H9 (cell line): Measurements from ENCODE around the gene FRMPD1. TPM values are rescaled to one million over a fixed set of nuclear protein-coding genes. Genes with fewer than 3 reads are reported as not detected.

ENCODE experiments used
- DNase-seq: peaks from one replicate; pipeline ENCODE4 v3.0.0-alpha.2; 2017
- H2AFZ ChIP-seq: one replicate; pipeline ENCODE4 v1.6.1; 2013; ENCODE audit warnings: mild to moderate bottlenecking, low read length, control low read depth, moderate library complexity
- H2AK5ac ChIP-seq: 2 replicates; pipeline ENCODE4 v1.6.1; 2013; ENCODE audit warnings: low read length, control low read depth, mixed read lengths; ENCODE audit not compliant: insufficient read length
- H2BK120ac ChIP-seq: one replicate; pipeline ENCODE4 v1.6.1; 2013; ENCODE audit warnings: low read depth, mild to moderate bottlenecking, low read length, control low read depth, inconsistent platforms; ENCODE audit not compliant: poor library complexity, severe bottlenecking
- H2BK12ac ChIP-seq: 2 replicates; pipeline ENCODE4 v1.6.1; 2013; ENCODE audit warnings: low read length, control low read depth, mixed read lengths, low read depth; ENCODE audit not compliant: insufficient read length
- H2BK15ac ChIP-seq: 2 replicates; pipeline ENCODE4 v1.6.1; 2013; ENCODE audit warnings: low read depth, low read length, control low read depth
- H2BK20ac ChIP-seq: one replicate; pipeline ENCODE4 v1.6.1; 2013; ENCODE audit warnings: low read depth, mild to moderate bottlenecking, low read length, control low read depth, inconsistent platforms; ENCODE audit not compliant: poor library complexity, severe bottlenecking
- H2BK5ac ChIP-seq: 2 replicates; pipeline ENCODE4 v1.6.1; 2013; ENCODE audit warnings: low read length, control low read depth, mixed read lengths; ENCODE audit not compliant: insufficient read length
- H3K14ac ChIP-seq: 2 replicates; pipeline ENCODE4 v1.6.1; 2013; ENCODE audit warnings: low read length, control low read depth; ENCODE audit not compliant: insufficient read depth
- H3K18ac ChIP-seq: 2 replicates; pipeline ENCODE4 v1.6.1; 2013; ENCODE audit warnings: low read depth, mild to moderate bottlenecking, mixed read lengths, low read length, control low read depth; ENCODE audit not compliant: insufficient read length
- H3K23ac ChIP-seq: 2 replicates; pipeline ENCODE4 v1.6.1; 2013; ENCODE audit warnings: low read length, control low read depth, mixed read lengths, low read depth; ENCODE audit not compliant: insufficient read length
- H3K23me2 ChIP-seq: 2 replicates; pipeline ENCODE4 v1.6.1; 2013; ENCODE audit warnings: low read depth, mild to moderate bottlenecking, mixed read lengths, low read length, control low read depth; ENCODE audit not compliant: insufficient read length, poor library complexity, severe bottlenecking
- H3K27ac ChIP-seq: 2 replicates; pipeline ENCODE4 v1.5.1; 2013; ENCODE audit warnings: low read length, control low read depth, mixed read lengths, low read depth; ENCODE audit not compliant: insufficient read length
- H3K27me3 ChIP-seq: 2 replicates; pipeline ENCODE4 v1.6.1; 2013; ENCODE audit warnings: low read length, control low read depth, inconsistent platforms; ENCODE audit not compliant: insufficient read depth
- H3K4ac ChIP-seq: 2 replicates; pipeline ENCODE4 v1.6.1; 2013; ENCODE audit warnings: low read depth, mild to moderate bottlenecking, control low read depth, inconsistent platforms, low read length, moderate library complexity
- H3K4me1 ChIP-seq: 2 replicates; pipeline ENCODE4 v1.6.1; 2013; ENCODE audit warnings: low read length, control low read depth, inconsistent platforms; ENCODE audit not compliant: insufficient read depth
- H3K4me2 ChIP-seq: 2 replicates; pipeline ENCODE4 v1.6.1; 2013; ENCODE audit warnings: low read length, control low read depth, mixed read lengths; ENCODE audit not compliant: insufficient read length, insufficient read depth
- H3K56ac ChIP-seq: 2 replicates; pipeline ENCODE4 v1.6.1; 2013; ENCODE audit warnings: low read depth, mild to moderate bottlenecking, mixed read lengths, low read length, control low read depth; ENCODE audit not compliant: insufficient read length
- H3K79me1 ChIP-seq: 2 replicates; pipeline ENCODE4 v1.6.1; 2013; ENCODE audit warnings: low read depth, mild to moderate bottlenecking, moderate library complexity, low read length, control low read depth, inconsistent platforms; ENCODE audit not compliant: insufficient read depth, poor library complexity, severe bottlenecking
- H3K79me2 ChIP-seq: 2 replicates; pipeline ENCODE4 v1.6.1; 2013; ENCODE audit warnings: low read length, control low read depth, inconsistent platforms; ENCODE audit not compliant: insufficient read depth
- H3K9ac ChIP-seq: 2 replicates; pipeline ENCODE4 v1.6.1; 2013; ENCODE audit warnings: low read length, control low read depth, mixed read lengths; ENCODE audit not compliant: insufficient read length; ENCODE audit errors: extremely low read depth
- H3K9me3 ChIP-seq: one replicate; pipeline ENCODE4 v1.6.1; 2013; ENCODE audit warnings: low read depth, low read length, inconsistent platforms; ENCODE audit not compliant: control insufficient read depth
- H3T11ph ChIP-seq: one replicate; pipeline ENCODE4 v1.6.1; 2013; ENCODE audit warnings: mild to moderate bottlenecking, low read length, control low read depth, inconsistent platforms
- H4K20me1 ChIP-seq: one replicate; pipeline ENCODE4 v1.6.1; 2013; ENCODE audit not compliant: control insufficient read depth, insufficient read length, insufficient read depth
- H4K5ac ChIP-seq: 2 replicates; pipeline ENCODE4 v1.6.1; 2013; ENCODE audit warnings: low read depth, mild to moderate bottlenecking, mixed read lengths, low read length, control low read depth; ENCODE audit not compliant: insufficient read length
- H4K8ac ChIP-seq: replicated peaks from 2 replicates; pipeline ENCODE4 v1.6.1; 2013; ENCODE audit warnings: low read length, control low read depth, mixed read lengths, low read depth; ENCODE audit not compliant: insufficient read length
- H4K91ac ChIP-seq: 2 replicates; pipeline ENCODE4 v1.6.1; 2013; ENCODE audit warnings: low read depth, mild to moderate bottlenecking, moderate library complexity, mixed read lengths, low read length, control low read depth; ENCODE audit not compliant: insufficient read length
- H3K27ac Mint-ChIP-seq, 3 experiments: 2 replicates in 2 of 3; 3 replicates in 1 of 3; pipeline ENCODE4 v1.8.0; 2020 to 2021; ENCODE audit warnings: mixed read lengths in 3 of 3, mild to moderate bottlenecking in 1 of 3, moderate library complexity in 1 of 3
- H3K27me3 Mint-ChIP-seq: 2 replicates; pipeline ENCODE4 v1.8.0; 2021; ENCODE audit warnings: low read depth, mild to moderate bottlenecking, moderate library complexity, mixed read lengths
- H3K36me3 Mint-ChIP-seq, 3 experiments: 2 replicates in 2 of 3; 3 replicates in 1 of 3; pipeline ENCODE4 v1.8.0; 2020 to 2021; ENCODE audit warnings: low read depth in 3 of 3, mixed read lengths in 3 of 3; ENCODE audit not compliant: insufficient read depth in 1 of 3
- H3K4me1 Mint-ChIP-seq, 2 experiments: 2 replicates each; pipeline ENCODE4 v1.8.0; 2020; ENCODE audit warnings: mixed read lengths in 2 of 2
- H3K4me3 Mint-ChIP-seq, 2 experiments: 2 replicates in 1 of 2; 3 replicates in 1 of 2; pipeline ENCODE4 v1.8.0; 2020 to 2021; ENCODE audit warnings: mild to moderate bottlenecking in 2 of 2, mixed read lengths in 2 of 2, moderate library complexity in 1 of 2
- H3K9me3 Mint-ChIP-seq, 2 experiments: 2 replicates in 1 of 2; 3 replicates in 1 of 2; pipeline ENCODE4 v1.8.0; 2020; ENCODE audit warnings: mild to moderate bottlenecking in 2 of 2, mixed read lengths in 2 of 2, moderate library complexity in 1 of 2
- CTCF ChIP-seq: fragments of 200-600 bp; sonication (generic); conservative IDR thresholded peaks from 3 replicates; pipeline ENCODE4 v1.8.0; 2021; ENCODE audit warnings: antibody characterized with exemption, mild to moderate bottlenecking
- WGBS: extraction: QIAGEN DNeasy Blood & Tissue Kit; methylation state at CpG from one replicate; pipeline ENCODE4 v1.1.7; 2013; ENCODE audit warnings: missing lambda C conversion rate, low lambda C conversion rate, mixed read lengths; ENCODE audit not compliant: insufficient read length; ENCODE audit errors: extremely low coverage; 5-methylcytosine and 5-hydroxymethylcytosine counted together
- total RNA-seq: library from RNA; stranded (reverse); gene quantifications from 2 replicates; pipeline ENCODE4 v1.2.1, GENCODE V29; 2021

Gene FRMPD1
- total RNA-seq, 1 experiment from 2014 or later = 0.04 TPM

- no peaks in the 10 kb centered on the region; the same call in 1 of the 2 replicates for H3K27me3 Mint-ChIP-seq
- Histone ChIP-seq H4K20me1 (no peaks in the 10 kb centered on the region), H2BK20ac (no peak overlapping the region), H3K79me2 (no peaks in the 10 kb centered on the region), H4K5ac (no peak overlapping the region), H3K9ac (no peak overlapping the region), H2BK5ac (no peak overlapping the region), H3K9me3 (no peaks in the 10 kb centered on the region), H2AK5ac (no peak overlapping the region), H4K8ac (no peak overlapping the region), H3K4ac (no peak overlapping the region), H3K23ac (no peak overlapping the region), H3K4me1 (peaks cover 8% of the 10 kb centered on the region; the same call in 1 of the 2 replicates), H2BK12ac (no peak overlapping the region), H2BK15ac (no peak overlapping the region), H3K56ac (no peak overlapping the region), H3T11ph (no peak overlapping the region), H3K27me3 (no peaks in the 10 kb centered on the region), H3K23me2 (no peaks in the 10 kb centered on the region), H4K91ac (no peak overlapping the region), H3K18ac (no peak overlapping the region), H3K4me2 (no peak overlapping the region), H3K79me1 (no peaks in the 10 kb centered on the region), H2AFZ (no peak overlapping the region), H3K14ac (no peak overlapping the region), H2BK120ac (no peak overlapping the region), H3K27ac (no peak overlapping the region)
- no peak overlapping the region for H3K4me3 Mint-ChIP-seq
- H3K9me3 Mint-ChIP-seq = no peaks in the 10 kb centered on the region; a peak in 1 of 5 replicates
- DNase-seq = no peak
- H3K4me1 Mint-ChIP-seq = peaks cover 28 to 32% of the 10 kb centered on the region in 2 experiments
- no peaks in the 10 kb centered on the region for H3K36me3 Mint-ChIP-seq
- no CpG with 5 or more reads among the region's 2 CpGs for WGBS
- peak; percentile 23; the same call in 2 of the 3 replicates for TF ChIP-seq CTCF
- no peak overlapping the region; a peak in 1 of 7 replicates for H3K27ac Mint-ChIP-seq
Observed at GRCh38 chr9:37623267-37623666, 27.5 kb upstream of the FRMPD1 start.
